GM12874 (cell line): Measurements from ENCODE around the gene PRICKLE2.

Experiments used
- TF ChIP-seq, protein P1 (sequence below): IDR thresholded peaks from 2 replicates; pipeline ENCODE4 v1.5.1; 2011; ENCODE audit warnings: low read depth, mild to moderate bottlenecking, control low read depth, low read length, moderate library complexity; ENCODE audit not compliant: insufficient read depth

PRICKLE2 gene

DNA sequence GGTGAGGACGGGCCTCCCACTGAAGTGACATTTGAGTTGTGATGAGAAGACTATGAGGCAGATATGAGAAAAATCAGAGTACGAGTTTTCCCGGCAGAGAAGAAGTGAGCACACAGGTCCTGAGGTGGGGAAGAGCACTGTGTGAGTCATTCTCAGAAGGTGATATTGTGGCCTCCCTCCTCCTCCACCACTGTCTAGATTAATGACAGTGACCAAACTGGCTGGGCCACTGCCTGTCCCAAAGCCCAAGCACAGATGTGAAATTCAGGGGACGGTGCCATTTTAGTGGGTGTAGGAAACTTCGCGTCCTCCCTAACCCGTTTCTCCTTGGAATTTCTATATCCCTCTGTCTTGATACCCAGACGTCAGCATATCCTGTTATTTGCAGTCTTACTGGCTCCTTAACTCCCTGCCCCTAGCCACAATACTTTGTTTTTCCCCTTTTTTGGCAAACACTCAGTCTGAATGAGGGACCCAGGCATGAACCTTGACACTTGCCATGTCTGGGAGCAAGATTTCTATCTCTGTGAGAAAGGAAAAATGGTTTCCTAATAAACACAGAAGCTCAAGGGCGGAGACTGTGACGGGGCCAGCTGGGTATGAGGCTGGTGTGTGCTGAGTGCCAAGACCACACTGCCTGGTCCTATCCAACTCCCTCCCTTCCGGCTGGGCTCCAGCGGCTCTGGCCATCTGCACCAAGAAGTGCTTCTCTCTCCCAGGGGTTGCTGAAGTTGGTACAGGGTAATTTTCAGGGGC lies 15.2 kb downstream of the PRICKLE2 start:
- TF ChIP-seq, protein P1, sequence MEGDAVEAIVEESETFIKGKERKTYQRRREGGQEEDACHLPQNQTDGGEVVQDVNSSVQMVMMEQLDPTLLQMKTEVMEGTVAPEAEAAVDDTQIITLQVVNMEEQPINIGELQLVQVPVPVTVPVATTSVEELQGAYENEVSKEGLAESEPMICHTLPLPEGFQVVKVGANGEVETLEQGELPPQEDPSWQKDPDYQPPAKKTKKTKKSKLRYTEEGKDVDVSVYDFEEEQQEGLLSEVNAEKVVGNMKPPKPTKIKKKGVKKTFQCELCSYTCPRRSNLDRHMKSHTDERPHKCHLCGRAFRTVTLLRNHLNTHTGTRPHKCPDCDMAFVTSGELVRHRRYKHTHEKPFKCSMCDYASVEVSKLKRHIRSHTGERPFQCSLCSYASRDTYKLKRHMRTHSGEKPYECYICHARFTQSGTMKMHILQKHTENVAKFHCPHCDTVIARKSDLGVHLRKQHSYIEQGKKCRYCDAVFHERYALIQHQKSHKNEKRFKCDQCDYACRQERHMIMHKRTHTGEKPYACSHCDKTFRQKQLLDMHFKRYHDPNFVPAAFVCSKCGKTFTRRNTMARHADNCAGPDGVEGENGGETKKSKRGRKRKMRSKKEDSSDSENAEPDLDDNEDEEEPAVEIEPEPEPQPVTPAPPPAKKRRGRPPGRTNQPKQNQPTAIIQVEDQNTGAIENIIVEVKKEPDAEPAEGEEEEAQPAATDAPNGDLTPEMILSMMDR = no peak

- TF ChIP-seq, protein P1 = no peak
Observed at GRCh38 chr3:64207289-64208080, 17.8 kb downstream of the PRICKLE2 start.

DNA sequence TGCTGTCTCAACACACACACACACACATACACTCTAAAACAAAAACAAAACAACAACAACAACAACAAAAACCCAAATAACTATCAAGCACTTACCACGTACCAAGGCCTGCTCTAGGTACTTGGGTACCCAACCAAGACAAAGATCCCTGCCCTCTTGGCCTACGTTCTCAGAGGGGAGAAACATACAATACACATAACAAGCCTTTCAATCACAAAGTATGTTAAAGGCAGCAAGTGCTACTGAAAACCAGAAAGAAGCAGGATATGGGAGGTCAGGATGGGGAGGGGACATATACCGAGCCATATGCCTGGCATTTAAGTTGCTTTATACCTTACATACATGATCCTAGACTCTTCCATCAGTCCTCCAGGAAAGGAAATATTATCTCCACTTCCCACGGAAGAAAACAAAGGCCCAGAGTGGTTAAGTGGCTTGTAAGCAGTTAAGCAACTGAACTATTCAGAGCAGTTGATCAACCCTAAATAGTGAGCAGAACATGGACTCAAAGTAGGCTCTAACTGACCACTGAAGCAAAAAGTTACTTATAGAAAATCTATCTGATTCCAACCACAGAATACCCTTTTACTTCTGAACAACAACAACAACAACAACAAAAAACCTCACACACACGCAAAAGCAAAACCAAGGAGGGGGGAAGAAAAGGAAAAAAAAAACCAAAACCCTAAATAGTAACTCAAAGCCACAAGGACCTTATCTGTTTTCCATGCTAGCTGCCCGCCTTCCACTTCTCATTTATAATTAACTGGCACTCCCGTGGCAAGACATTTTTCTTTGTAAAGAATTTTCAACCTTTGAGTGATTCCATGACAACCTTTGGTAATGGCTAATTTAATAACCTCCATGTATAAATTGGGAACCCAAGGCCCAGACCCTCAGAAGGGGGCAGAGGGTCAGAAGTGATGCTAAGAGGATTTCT lies 21.0 kb downstream of the PRICKLE2 start:
- TF ChIP-seq, protein P1 = no peak

DNA sequence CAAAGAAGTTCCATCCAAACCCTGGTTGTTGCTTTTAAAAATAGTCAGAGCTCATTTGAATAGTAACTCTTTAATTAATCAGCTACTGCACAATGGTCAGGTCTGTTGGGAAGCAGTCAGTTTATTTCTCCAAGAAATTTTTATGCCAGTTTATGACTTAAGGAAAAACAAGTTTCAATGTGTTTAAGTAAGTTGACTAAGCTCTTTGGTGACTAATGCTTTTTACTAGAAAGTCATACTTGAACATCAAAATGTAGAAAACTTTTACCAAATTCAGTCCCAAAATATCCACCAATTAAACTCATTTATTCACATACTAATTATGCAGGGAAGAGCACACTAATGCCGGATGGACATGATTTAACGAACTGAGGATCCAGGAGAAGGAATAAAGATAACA lies 22.1 kb downstream of the PRICKLE2 start:
- TF ChIP-seq, protein P1 = no peak

DNA sequence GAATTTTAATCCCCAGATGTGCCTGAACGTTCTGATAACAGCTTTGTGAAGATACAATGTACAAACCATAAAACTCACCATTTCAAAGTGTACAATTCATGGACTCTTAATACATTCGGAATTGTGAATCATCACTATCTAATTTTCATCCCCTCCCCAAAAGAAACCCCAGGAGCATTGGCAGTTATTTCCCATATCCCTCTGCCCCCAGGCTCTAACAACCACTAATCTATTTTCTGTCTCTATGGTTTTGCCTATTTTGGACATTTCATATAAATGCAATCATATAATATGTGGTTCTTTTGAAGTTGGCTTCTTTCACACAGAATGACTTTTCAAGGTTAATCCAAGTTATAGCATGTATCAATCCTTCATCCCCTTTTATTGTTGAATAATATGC lies 25.3 kb downstream of the PRICKLE2 start:
- TF ChIP-seq, protein P1 = no peak

GRCh38 chr3:64196236-64196929 lies 28.9 kb downstream of the PRICKLE2 start:
- TF ChIP-seq, protein P1 = no peak
